Epidermal melanocyte (primary cell): ENCODE data around the gene LGALS4.
"Not testable (repeated sequence)": the region's sequence is repeated elsewhere in the genome, so short reads cannot be mapped to it uniquely, and the experiment has no call there.

Experiments used
- DNase-seq: peaks from one replicate; pipeline ENCODE4 v3.0.0; 2011; ENCODE audit warnings: low spot score; ENCODE audit not compliant: insufficient read length

LGALS4 gene

DNA sequence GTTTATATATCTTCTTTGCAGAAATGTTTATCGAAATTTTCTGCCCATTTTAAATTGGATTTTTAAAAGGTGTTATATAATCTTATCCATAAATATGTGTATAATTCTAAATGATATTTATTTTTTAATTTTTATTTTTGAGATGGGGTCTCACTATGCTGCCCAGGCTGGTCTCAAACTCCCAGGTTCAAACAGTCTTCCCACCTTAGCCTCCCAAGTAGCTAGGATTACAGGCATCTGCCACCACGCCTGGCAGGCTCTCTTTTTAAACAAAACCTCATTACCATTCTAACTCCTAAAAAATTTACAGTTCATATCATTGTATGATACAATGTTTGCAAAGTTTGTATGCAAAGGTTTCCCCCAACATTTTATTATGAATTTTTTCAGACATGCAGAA is 16.6 kb downstream of the LGALS4 start:
- DNase-seq: no peak

DNA sequence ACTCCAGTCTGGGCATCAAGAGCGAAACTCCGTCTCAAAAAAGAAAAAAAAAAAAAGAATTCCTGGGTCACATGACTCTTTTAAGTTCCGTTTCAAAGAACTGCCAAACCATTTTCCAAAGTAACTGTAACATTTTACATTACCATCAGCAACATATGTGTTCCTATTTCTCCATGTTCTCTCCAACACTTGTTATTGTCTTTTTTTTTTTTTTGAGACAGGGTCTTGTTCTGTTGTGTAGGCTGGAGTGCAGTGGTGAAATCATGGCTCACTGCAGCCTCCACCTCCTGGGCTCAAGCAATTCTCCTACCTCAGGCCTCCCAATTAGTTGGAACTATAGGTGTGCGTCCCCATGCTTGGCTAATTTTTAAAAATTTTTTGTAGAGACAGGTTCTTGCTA is 17.2 kb downstream of the LGALS4 start:
- DNase-seq: no peak

- DNase-seq: no peak
Observed at GRCh38 chr19:38793671-38794070, 19.1 kb downstream of the LGALS4 start.

GRCh38 chr19:38793177-38793576 is 19.6 kb downstream of the LGALS4 start:
- no peak for DNase-seq

GRCh38 chr19:38792250-38793111 is 20.3 kb downstream of the LGALS4 start:
- DNase-seq: no peak

DNA sequence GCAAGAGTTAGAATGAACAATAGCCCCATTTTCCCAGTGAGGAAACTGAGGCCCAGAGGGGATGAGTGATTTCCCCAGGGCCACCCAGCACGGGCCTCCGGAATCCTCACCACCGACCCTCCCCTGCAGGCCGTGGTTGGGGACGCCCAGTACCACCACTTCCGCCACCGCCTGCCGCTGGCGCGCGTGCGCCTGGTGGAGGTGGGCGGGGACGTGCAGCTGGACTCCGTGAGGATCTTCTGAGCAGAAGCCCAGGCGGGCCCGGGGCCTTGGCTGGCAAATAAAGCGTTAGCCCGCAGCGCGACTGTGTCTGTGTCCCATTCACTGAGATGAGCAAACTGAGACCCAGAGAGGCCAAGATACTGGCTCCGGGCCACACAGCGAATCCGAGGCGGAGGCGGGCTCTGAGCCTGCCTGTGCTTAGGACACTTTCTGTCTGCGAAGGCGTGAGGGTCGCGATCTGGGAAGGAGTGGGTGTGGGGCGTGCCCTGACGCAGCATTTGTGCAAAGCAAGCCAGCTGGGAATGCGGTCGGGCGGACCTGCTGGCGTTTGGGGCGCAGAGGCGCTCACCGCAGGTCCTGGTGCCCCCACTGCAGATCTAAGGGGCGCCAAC is 21.2 kb downstream of the LGALS4 start:
- not testable (repeated sequence) for DNase-seq

DNA sequence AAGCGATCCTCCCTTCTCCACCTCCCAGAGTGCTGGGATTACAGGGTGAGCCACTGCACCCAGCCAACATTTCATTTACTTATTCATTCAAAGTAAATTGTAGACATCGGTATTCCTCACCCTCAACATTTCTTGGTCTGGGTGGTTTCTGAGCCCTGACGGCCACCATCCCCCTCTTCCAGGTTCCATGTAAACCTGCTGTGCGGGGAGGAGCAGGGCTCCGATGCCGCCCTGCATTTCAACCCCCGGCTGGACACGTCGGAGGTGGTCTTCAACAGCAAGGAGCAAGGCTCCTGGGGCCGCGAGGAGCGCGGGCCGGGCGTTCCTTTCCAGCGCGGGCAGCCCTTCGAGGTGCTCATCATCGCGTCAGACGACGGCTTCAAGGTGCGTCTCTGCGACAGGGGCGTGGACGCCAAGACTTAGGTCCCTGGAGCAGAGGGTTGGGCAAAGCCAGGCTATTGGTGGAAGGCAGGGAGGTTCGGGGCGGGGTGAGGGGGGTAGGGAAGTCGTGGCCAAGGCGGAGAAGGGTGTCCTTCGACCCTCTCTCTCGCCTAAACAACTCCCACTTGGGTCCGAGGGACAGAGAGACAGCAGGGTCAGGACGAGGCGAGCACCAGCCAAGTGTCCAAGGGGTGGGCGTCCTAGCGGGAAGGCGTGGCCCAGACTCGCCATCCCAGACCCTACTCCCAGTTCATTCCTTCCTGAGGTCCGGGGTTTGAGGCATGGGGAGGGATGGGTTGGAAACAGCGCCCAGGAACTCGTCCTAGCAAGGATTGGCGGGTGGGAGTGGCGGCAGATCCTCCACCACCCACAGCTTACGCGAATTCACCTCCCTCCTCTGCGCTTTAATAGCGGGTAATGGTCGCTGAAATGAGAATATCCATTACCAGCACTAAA is 22.0 kb downstream of the LGALS4 start:
- DNase-seq: not testable (repeated sequence)

GRCh38 chr19:38788478-38789243 is 24.1 kb downstream of the LGALS4 start, which contains the start of gene LGALS7B:
Gene LGALS7B (plus strand): TSS chr19:38789200. CDS start chr19:38789227, 27 bp downstream.
- DNase-seq: no peak

DNA sequence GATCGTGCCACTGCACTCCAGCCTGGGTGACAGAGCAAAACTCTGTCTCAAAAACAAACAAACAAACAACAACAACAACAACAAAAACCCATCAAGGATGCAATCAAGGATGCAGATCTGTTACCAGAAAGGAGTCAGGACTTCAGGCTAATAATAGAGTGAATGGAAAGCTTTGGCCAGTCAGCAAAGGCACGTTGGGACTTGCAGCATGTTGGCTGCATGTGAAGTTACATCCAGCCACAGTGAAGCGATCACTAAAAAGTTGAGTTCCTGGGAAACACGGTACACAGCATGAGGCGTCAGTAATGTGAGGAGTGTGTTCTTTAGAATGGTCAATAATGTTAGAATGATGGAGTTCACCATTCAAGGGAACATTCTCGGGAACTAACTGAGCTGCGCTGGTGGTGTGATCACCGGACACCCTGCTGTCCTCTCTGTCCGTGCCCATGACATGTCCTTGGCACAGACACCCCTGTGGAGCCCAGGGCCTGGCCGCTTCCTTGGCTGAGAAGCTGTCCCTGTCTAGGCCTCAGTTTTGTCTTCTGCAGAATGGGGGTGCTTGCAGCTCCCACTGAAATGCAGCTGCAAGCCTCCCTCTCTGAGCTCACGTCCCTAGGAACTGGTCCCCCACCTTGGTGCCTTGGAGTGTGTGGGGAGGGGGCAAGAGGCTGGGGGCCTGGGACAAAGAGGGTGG is 26.0 kb downstream of the LGALS4 start:
- DNase-seq: no peak

DNA sequence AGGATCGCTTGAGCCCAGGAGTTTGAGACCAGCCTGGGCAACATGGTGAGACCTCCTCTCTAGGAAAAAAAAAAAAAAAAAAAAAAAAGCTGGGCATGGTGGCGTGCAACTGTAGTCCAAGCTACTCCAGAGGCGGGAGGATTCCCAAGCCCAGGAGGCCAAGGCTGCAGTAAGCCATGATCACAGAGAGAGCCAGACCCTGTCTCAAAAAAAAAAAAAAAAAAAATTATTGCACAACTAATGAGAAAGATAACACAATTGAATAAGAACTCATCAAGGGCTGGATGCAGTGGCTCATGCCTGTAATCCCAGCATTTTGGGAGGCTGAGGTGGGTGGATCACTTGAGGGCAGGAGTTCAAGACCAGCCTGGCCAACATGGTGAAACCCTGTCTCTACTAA is 26.7 kb downstream of the LGALS4 start:
- not testable (repeated sequence) for DNase-seq

GRCh38 chr19:38785187-38785699 is 27.5 kb downstream of the LGALS4 start:
- no peak for DNase-seq

GRCh38 chr19:38784224-38784623 is 28.5 kb downstream of the LGALS4 start:
- no peak for DNase-seq

DNA sequence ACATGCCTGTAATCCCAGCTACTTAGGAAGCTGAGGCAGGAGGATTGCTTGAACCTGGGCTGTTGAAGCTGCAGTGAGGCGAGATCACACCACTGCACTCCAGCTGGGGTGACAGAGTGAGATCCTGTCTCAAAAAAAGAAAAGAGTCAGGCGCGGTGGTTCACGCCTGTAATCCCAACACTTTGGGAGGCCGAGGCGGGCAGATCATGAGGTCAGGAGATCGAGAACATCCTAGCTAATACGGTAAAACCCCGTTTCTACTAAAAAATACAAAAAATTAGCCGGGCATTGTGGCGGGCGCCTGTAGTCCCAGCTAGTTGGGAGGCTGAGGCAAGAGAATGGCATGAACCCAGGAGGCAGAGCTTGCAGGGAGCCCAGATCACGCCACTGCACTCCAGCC is 30.5 kb downstream of the LGALS4 start:
- DNase-seq: not testable (repeated sequence)

GRCh38 chr19:38781058-38781457 is 31.7 kb downstream of the LGALS4 start:
- no peak for DNase-seq

DNA sequence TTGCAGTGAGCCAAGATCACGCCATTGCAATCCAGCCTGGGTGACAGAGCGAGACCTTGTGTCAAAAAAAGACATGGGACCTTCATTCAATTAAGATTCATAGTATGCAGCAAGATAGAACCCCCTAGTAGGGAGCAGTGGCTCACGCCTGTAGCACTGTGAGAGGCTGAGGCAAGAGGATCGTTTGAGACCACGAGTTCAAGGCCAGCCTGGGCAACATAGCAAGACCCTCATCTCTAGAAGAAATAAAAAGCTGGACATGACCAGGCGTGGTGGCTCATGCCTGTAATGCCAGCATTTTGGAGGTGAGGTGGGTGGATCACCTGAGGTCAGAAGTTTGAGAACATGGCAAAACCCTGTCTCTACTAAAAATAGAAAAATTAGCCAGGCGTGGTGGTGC is 32.3 kb downstream of the LGALS4 start:
- DNase-seq: no peak

GRCh38 chr19:38778733-38779132 is 34.0 kb downstream of the LGALS4 start:
- no peak for DNase-seq

- DNase-seq: no peak
Observed at GRCh38 chr19:38774181-38774950, 38.4 kb downstream of the LGALS4 start.

DNA sequence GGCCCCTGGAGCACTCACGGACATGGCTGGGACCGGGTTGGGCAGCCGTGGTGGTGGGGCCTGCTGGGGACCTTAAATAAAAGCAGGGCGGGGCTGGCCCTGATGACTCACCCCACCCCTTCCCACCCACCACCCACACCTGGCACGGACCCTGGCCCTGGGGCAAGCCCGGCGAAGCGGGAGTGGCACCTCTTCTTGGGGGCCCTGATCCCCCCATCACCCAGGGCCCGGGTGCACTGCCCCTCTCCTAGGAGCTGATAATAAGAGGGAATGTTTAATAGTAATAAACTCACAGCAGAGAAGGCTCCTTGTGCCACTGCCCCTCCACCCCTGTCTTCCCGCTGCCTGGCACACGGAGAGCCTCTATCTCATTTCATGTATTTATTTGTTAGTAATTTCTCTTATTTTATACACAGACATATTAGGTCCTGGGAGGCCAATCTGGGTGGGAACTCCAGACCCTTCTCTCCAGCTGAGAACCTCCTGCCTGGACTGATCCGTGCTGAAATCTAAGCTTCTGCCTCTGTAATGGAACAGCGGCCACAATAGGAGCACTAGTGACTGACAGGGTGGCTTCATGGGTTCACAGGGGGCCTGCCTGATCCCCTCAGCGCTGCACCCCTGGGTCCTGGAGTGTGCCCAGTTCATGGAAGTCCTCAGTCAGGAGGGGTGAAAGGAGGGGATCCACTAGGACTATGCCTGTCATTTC is 39.1 kb downstream of the LGALS4 start, which contains the start of gene LGALS7:
TSS of gene LGALS7 (minus strand) at position 49 of the 709 bp plus-strand sequence. CDS start at position 24, 25 bp downstream.
- no peak for DNase-seq

DNA sequence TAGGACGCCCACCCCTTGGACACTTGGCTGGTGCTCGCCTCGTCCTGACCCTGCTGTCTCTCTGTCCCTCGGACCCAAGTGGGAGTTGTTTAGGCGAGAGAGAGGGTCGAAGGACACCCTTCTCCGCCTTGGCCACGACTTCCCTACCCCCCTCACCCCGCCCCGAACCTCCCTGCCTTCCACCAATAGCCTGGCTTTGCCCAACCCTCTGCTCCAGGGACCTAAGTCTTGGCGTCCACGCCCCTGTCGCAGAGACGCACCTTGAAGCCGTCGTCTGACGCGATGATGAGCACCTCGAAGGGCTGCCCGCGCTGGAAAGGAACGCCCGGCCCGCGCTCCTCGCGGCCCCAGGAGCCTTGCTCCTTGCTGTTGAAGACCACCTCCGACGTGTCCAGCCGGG is 41.2 kb downstream of the LGALS4 start:
- not testable (repeated sequence) for DNase-seq
